Liver (tissue), 9 donors: Measurements from ENCODE around the gene SYNJ1. TPM values are rescaled to one million over a fixed set of nuclear protein-coding genes. Genes with fewer than 3 reads are reported as not detected.
"Not testable (repeated sequence)": the region's sequence is repeated elsewhere in the genome, so short reads cannot be mapped to it uniquely, and the experiment has no call there.

Experiments
- DNase-seq: peaks from one replicate; pipeline ENCODE4 v3.0.0-alpha.2; 2017; ENCODE audit warnings: low spot score
- H3K27ac ChIP-seq, 2 donors: one replicate each; pipeline ENCODE4 v1.7.0; 2013; ENCODE audit warnings: inconsistent platforms in 2 of 2, low read length in 2 of 2, control low read depth in 1 of 2, low read depth in 1 of 2, mild to moderate bottlenecking in 1 of 2
- H3K27me3 ChIP-seq, 4 donors: one replicate each; pipeline versions ENCODE4 v1.6.1 to v1.7.0; 2013; ENCODE audit warnings: low read length in 3 of 4, inconsistent platforms in 1 of 4, mild to moderate bottlenecking in 1 of 4, moderate library complexity in 1 of 4; ENCODE audit not compliant: control insufficient read depth in 4 of 4, insufficient read depth in 4 of 4
- H3K36me3 ChIP-seq, 4 donors: one replicate each; pipeline versions ENCODE4 v1.6.1 to v1.7.0; 2013; ENCODE audit warnings: low read length in 3 of 4, mild to moderate bottlenecking in 3 of 4, low read depth in 1 of 4, moderate library complexity in 1 of 4; ENCODE audit not compliant: control insufficient read depth in 4 of 4, insufficient read depth in 3 of 4
- H3K4me1 ChIP-seq, 4 donors: one replicate each; pipeline versions ENCODE4 v1.6.1 to v1.7.0; 2013; ENCODE audit warnings: low read length in 3 of 4, mild to moderate bottlenecking in 3 of 4, moderate library complexity in 1 of 4; ENCODE audit not compliant: control insufficient read depth in 4 of 4, insufficient read depth in 4 of 4
- H3K4me3 ChIP-seq, 3 donors: one replicate each; pipeline versions ENCODE4 v1.6.1 to v1.7.0; 2013; ENCODE audit warnings: low read length in 3 of 3, control low read depth in 1 of 3, low read depth in 1 of 3, mild to moderate bottlenecking in 1 of 3
- H3K9ac ChIP-seq, 2 donors: one replicate each; pipeline ENCODE4 v1.7.0; 2013; ENCODE audit warnings: low read length in 2 of 2, mild to moderate bottlenecking in 2 of 2, moderate library complexity in 2 of 2, control low read depth in 1 of 2, low read depth in 1 of 2
- H3K9me3 ChIP-seq, 4 donors: one replicate each; pipeline versions ENCODE4 v1.6.1 to v1.7.0; 2013; ENCODE audit warnings: low read length in 3 of 4; ENCODE audit not compliant: control insufficient read depth in 4 of 4
- ATF3 ChIP-seq: IDR thresholded peaks from 2 replicates; pipeline ENCODE4 v1.6.1; 2016; ENCODE audit warnings: antibody characterized with exemption
- CTCF ChIP-seq: fragments of 150-350 bp; IDR thresholded peaks from 2 replicates; pipeline ENCODE4 v1.5.1; 2017; ENCODE audit warnings: improper control_type of control experiment, low read depth, low read length; ENCODE audit not compliant: missing input control
- EGR1 ChIP-seq, 2 donors: IDR thresholded peaks; 2 replicates each; pipeline ENCODE4 v1.6.1; 2016 to 2018; ENCODE audit warnings: antibody characterized with exemption in 2 of 2, low read depth in 2 of 2
- FOXA1 ChIP-seq: IDR thresholded peaks from 2 replicates; pipeline ENCODE4 v1.6.1; 2016; ENCODE audit warnings: antibody characterized with exemption
- FOXA2 ChIP-seq: IDR thresholded peaks from 2 replicates; pipeline ENCODE4 v1.6.1; 2016; ENCODE audit warnings: antibody characterized with exemption
- GABPA ChIP-seq, 2 donors: IDR thresholded peaks in 1 of 2; conservative IDR thresholded peaks in 1 of 2; 2 replicates each; pipeline ENCODE4 v1.6.1; 2016; ENCODE audit warnings: antibody characterized with exemption in 2 of 2, mild to moderate bottlenecking in 1 of 2, moderate library complexity in 1 of 2
- HNF4A ChIP-seq, 2 donors: conservative IDR thresholded peaks; 2 replicates each; pipeline ENCODE4 v1.6.1; 2016; ENCODE audit warnings: antibody characterized with exemption in 2 of 2, mild to moderate bottlenecking in 2 of 2
- HNF4G ChIP-seq: IDR thresholded peaks from 2 replicates; pipeline ENCODE4 v1.6.1; 2016; ENCODE audit warnings: antibody characterized with exemption
- JUND ChIP-seq, 2 donors: IDR thresholded peaks; 2 replicates each; pipeline ENCODE4 v1.6.1; 2016; ENCODE audit warnings: antibody characterized with exemption in 2 of 2
- MAX ChIP-seq: IDR thresholded peaks from 2 replicates; pipeline ENCODE4 v1.6.1; 2016; ENCODE audit warnings: antibody characterized with exemption
- RAD21 ChIP-seq, 2 donors: IDR thresholded peaks; 2 replicates each; pipeline ENCODE4 v1.6.1; 2016; ENCODE audit warnings: antibody characterized with exemption in 2 of 2, mild to moderate bottlenecking in 2 of 2
- REST ChIP-seq: IDR thresholded peaks from 2 replicates; pipeline ENCODE4 v1.6.1; 2016; ENCODE audit warnings: antibody characterized with exemption, mild to moderate bottlenecking
- RXRA ChIP-seq, 2 donors: IDR thresholded peaks; 2 replicates each; pipeline ENCODE4 v1.6.1; 2017 to 2018; ENCODE audit warnings: antibody characterized with exemption in 2 of 2, mild to moderate bottlenecking in 1 of 2
- SP1 ChIP-seq: IDR thresholded peaks from 2 replicates; pipeline ENCODE4 v1.6.1; 2018; ENCODE audit warnings: antibody characterized with exemption, mild to moderate bottlenecking
- TAF1 ChIP-seq: conservative IDR thresholded peaks from 2 replicates; pipeline ENCODE4 v1.6.1; 2016; ENCODE audit warnings: antibody characterized with exemption, mild to moderate bottlenecking
- YY1 ChIP-seq: IDR thresholded peaks from 2 replicates; pipeline ENCODE4 v1.6.1; 2016; ENCODE audit warnings: antibody characterized with exemption, mild to moderate bottlenecking
- WGBS: extraction: QIAGEN DNeasy Blood & Tissue Kit; methylation state at CpG from one replicate; pipeline ENCODE4 v1.1.7; 2013; 5-methylcytosine and 5-hydroxymethylcytosine counted together
- polyA plus RNA-seq, 2 donors: library from polyadenylated mRNA; stranded (reverse) in 1 of 2; unstranded in 1 of 2; fragments of 200-250 nt in 1 of 2; fragments of >200 nt in 1 of 2; fragmentation: Nextera tagmentation in 1 of 2; extraction: Ambion mirVana in 1 of 2; gene quantifications; one replicate each; pipeline versions ENCODE4 v1.2.1 to v1.2.3, GENCODE V29; 2013 to 2015
- total RNA-seq, 2 donors: library from RNA; depleted of rRNA; stranded (reverse); fragments of >200 nt; gene quantifications; one replicate each; pipeline ENCODE4 v1.2.3, GENCODE V29; 2014
- donor health status: healthy.
- donor health status: healthy.
- donor health status: healthy.
- donor health status: healthy.
- donor health status: healthy.

Gene SYNJ1
- total and polyA plus RNA-seq, 4 donors, result 2.5 to 7.2 (median 5.0) TPM

- TF ChIP-seq TAF1 (no peak), YY1 (no peak)
These were observed 21.8 kb upstream of the SYNJ1 start (continued) for GRCh38 chr21:32749662-32750061.

- WGBS, result 95% methylated on average over 5 of the region's 5 CpGs
- peaks cover 0 to 68% (median 42%) of the 10 kb centered on the region in 4 donors for H3K36me3 ChIP-seq
- H3K27me3 ChIP-seq, result no peaks in the 10 kb centered on the region
- TF ChIP-seq SP1, result no peak
- no peaks in the 10 kb centered on the region for H3K9me3 ChIP-seq
- no peak for DNase-seq
- H3K27ac ChIP-seq, result no peak overlapping the region
- no peak overlapping the region for H3K4me3 ChIP-seq
- no peaks in the 10 kb centered on the region for H3K4me1 ChIP-seq
- no peak overlapping the region for H3K9ac ChIP-seq
These were observed 20.7 kb upstream of the SYNJ1 start for GRCh38 chr21:32748529-32748928.

GRCh38 chr21:32747396-32747795 is 19.6 kb upstream of the SYNJ1 start:
- H3K4me1 ChIP-seq, result no peaks in the 10 kb centered on the region
- WGBS, result 77% methylated on average over 1 of the region's 1 CpG
- no peaks in the 10 kb centered on the region for H3K9me3 ChIP-seq
- H3K9ac ChIP-seq, result no peak overlapping the region
- TF ChIP-seq SP1 (no peak), RAD21 (IDR thresholded peaks at IDR 0.05) (no peak), ATF3 (no peak), HNF4G (no peak)
- H3K4me3 ChIP-seq, result no peak overlapping the region
- H3K36me3 ChIP-seq, result peaks cover 0 to 79% (median 51%) of the 10 kb centered on the region in 4 donors
- H3K27me3 ChIP-seq, result no peaks in the 10 kb centered on the region
- H3K27ac ChIP-seq, result no peak overlapping the region
- DNase-seq, result no peak

- not testable (repeated sequence) for H3K9me3 ChIP-seq, H3K4me1 ChIP-seq, DNase-seq, H3K9ac ChIP-seq, H3K4me3 ChIP-seq, H3K27me3 ChIP-seq, H3K27ac ChIP-seq
- 99% methylated on average over 3 of the region's 3 CpGs for WGBS
- H3K36me3 ChIP-seq, result peaks cover 0 to 77% (median 58%) of the 10 kb centered on the region in 4 donors
These were observed 18.9 kb upstream of the SYNJ1 start for GRCh38 chr21:32746711-32747110.

- no peak for DNase-seq
- Histone ChIP-seq H3K9me3 (no peaks in the 10 kb centered on the region), H3K9ac (no peak overlapping the region), H3K4me1 (no peaks in the 10 kb centered on the region), H3K4me3 (no peak overlapping the region), H3K36me3 (peaks cover 4 to 59% (median 48%) of the 10 kb centered on the region in 4 donors), H3K27me3 (no peaks in the 10 kb centered on the region), H3K27ac (no peak overlapping the region)
- WGBS, result 89% methylated on average over 2 of the region's 2 CpGs
- TF ChIP-seq TAF1, result no peak
- no peak for TF ChIP-seq ATF3
- TF ChIP-seq FOXA2, result no peak
- TF ChIP-seq RAD21 (IDR thresholded peaks at IDR 0.05), result no peak
- no peak for TF ChIP-seq RXRA (IDR thresholded peaks at IDR 0.05)
- TF ChIP-seq HNF4G, result no peak
- no peak for TF ChIP-seq SP1
- no peak for TF ChIP-seq MAX
- TF ChIP-seq YY1, result no peak
- no peak for TF ChIP-seq GABPA (IDR thresholded peaks at IDR 0.05 in 1 of 2, conservative IDR thresholded peaks at IDR 0.05 in 1 of 2)
- no peak for TF ChIP-seq JUND (IDR thresholded peaks at IDR 0.05)
- no peak for TF ChIP-seq FOXA1
- TF ChIP-seq HNF4A (conservative IDR thresholded peaks at IDR 0.05), result no peak
- TF ChIP-seq EGR1 (IDR thresholded peaks at IDR 0.05; ENCODE audit: low read depth in 2 of 2), result no peak
- no peak for TF ChIP-seq CTCF
- no peak for TF ChIP-seq REST
These were observed 14.6 kb upstream of the SYNJ1 start for GRCh38 chr21:32742396-32742795.
